Fibroblast of pulmonary artery (primary cell): Measurements from ENCODE around the gene RPL27.
A peak's percentile ranks its signal among the peaks of the same experiment; 100 is the strongest.

ENCODE experiments used
- DNase-seq: peaks from one replicate; pipeline ENCODE4 v3.0.0-alpha.2; 2010; ENCODE audit warnings: low read depth
- H3K4me3 ChIP-seq: replicated peaks from 2 replicates; pipeline ENCODE4 v1.5.1; 2011; ENCODE audit warnings: low read depth, mild to moderate bottlenecking, control low read depth, low read length, moderate library complexity
- CTCF ChIP-seq: IDR thresholded peaks from 2 replicates; pipeline ENCODE4 v1.5.1; 2011; ENCODE audit warnings: mild to moderate bottlenecking, control low read depth, low read length, inconsistent platforms; ENCODE audit errors: missing control alignments

Gene RPL27

GRCh38 chr17:43024407-43025289, 26.4 kb downstream of the RPL27 start, which contains the start of gene RND2:
TSS of gene RND2 (plus strand) at chr17:43025231. CDS start at chr17:43025348, 117 bp downstream.
- peak within 1 kb of the TSS; percentile 64 for H3K4me3 ChIP-seq
- DNase-seq: peak; percentile 96
- TF ChIP-seq CTCF: peak; percentile 77

GRCh38 chr17:43025290-43025657, 27.1 kb downstream of the RPL27 start:
- DNase-seq: no peak
- TF ChIP-seq CTCF: no peak
- H3K4me3 ChIP-seq: peak overlapping the region; percentile 42

- TF ChIP-seq CTCF: no peak
These were observed 27.7 kb downstream of the RPL27 start for GRCh38 chr17:43025766-43026537.

GRCh38 chr17:43026595-43026994, 28.4 kb downstream of the RPL27 start:
- no peak for DNase-seq
- TF ChIP-seq CTCF: no peak
- H3K4me3 ChIP-seq: no peak overlapping the region

More at GRCh38 chr17:43025766-43026537, 27.7 kb downstream of the RPL27 start:
- no peak for DNase-seq
- H3K4me3 ChIP-seq: no peak overlapping the region

- no peak for TF ChIP-seq CTCF
- DNase-seq: no peak
- no peak overlapping the region for H3K4me3 ChIP-seq
These were observed 29.1 kb downstream of the RPL27 start for GRCh38 chr17:43027091-43028032.

GRCh38 chr17:43028221-43028861, 30.1 kb downstream of the RPL27 start:
- DNase-seq: no peak
- no peak overlapping the region for H3K4me3 ChIP-seq
- no peak for TF ChIP-seq CTCF
